HepG2 (cell line): Measurements from ENCODE around the gene TRIM10. TPM values are rescaled to one million over a fixed set of nuclear protein-coding genes. Genes with fewer than 3 reads are reported as not detected.
A peak's percentile ranks its signal among the peaks of the same experiment; 100 is the strongest.

Experiments
- ATF1 ChIP-seq: IDR thresholded peaks from 2 replicates; pipeline ENCODE4 v1.6.1; 2016; ENCODE audit warnings: mild to moderate bottlenecking, control low read depth
- ATF7 ChIP-seq, 2 experiments: fragments of 450-650 bp in 1 of 2; sonication (generic) in 1 of 2; formaldehyde crosslinking in 1 of 2; IDR thresholded peaks; 2 replicates each; pipeline versions ENCODE4 v1.4.0 to v1.6.1; 2016 to 2020; ENCODE audit warnings: antibody characterized with exemption in 1 of 2, mild to moderate bottlenecking in 1 of 2, missing genetic modification reagents in 1 of 2
- CBX2 ChIP-seq, 2 experiments: fragments of 200-600 bp in 1 of 2; sonication (generic); formaldehyde crosslinking in 1 of 2; IDR thresholded peaks; 2 replicates each; pipeline versions ENCODE4 v1.7.0 to v1.8.1; 2018 to 2022; ENCODE audit warnings: low read depth in 2 of 2, low read length in 1 of 2, mild to moderate bottlenecking in 1 of 2, missing genetic modification reagents in 1 of 2
- CBX5 ChIP-seq: sonication (generic); formaldehyde crosslinking; IDR thresholded peaks from 2 replicates; pipeline ENCODE4 v1.4.0; 2020; ENCODE audit warnings: missing genetic modification reagents, borderline replicate concordance
- CENPBD1 ChIP-seq: sonication (generic); formaldehyde crosslinking; IDR thresholded peaks from 2 replicates; pipeline ENCODE4 v1.8.0; 2022; ENCODE audit warnings: missing genetic modification reagents, low read depth, mild to moderate bottlenecking, borderline replicate concordance
- DRAP1 ChIP-seq: IDR thresholded peaks from 2 replicates; pipeline ENCODE4 v1.6.1; 2016; ENCODE audit warnings: missing genetic modification reagents, missing compliant biosample characterization
- FOXK1 ChIP-seq: sonication (generic); formaldehyde crosslinking; IDR thresholded peaks from 2 replicates; pipeline ENCODE4 v1.4.0; 2020; ENCODE audit warnings: low read depth, missing genetic modification reagents, borderline replicate concordance
- FOXP1 ChIP-seq, 2 experiments: fragments of 450-650 bp in 1 of 2; IDR thresholded peaks; 2 replicates each; pipeline ENCODE4 v1.6.1; 2017 to 2018; ENCODE audit warnings: antibody characterized with exemption in 1 of 2
- HNRNPH1 ChIP-seq: fragments of 200-400 bp; formaldehyde crosslinking; optimal IDR thresholded peaks from 2 replicates; pipeline ENCODE3; 2017; ENCODE audit warnings: mild to moderate bottlenecking, low read depth, low read length
- KMT2A ChIP-seq: sonication (generic); formaldehyde crosslinking; IDR thresholded peaks from 2 replicates; pipeline ENCODE4 v1.4.0; 2020; ENCODE audit warnings: missing genetic modification reagents
- NFRKB ChIP-seq: fragments of 450-650 bp; IDR thresholded peaks from 2 replicates; pipeline ENCODE4 v1.6.1; 2017
- SAP130 ChIP-seq: IDR thresholded peaks from 2 replicates; pipeline ENCODE4 v1.6.1; 2016; ENCODE audit warnings: low read depth
- SNRNP70 ChIP-seq: fragments of 200-400 bp; formaldehyde crosslinking; IDR thresholded peaks from 2 replicates; pipeline ENCODE4 v1.6.1; 2017; ENCODE audit warnings: mild to moderate bottlenecking, low read depth, low read length, moderate library complexity
- SSRP1 ChIP-seq: IDR thresholded peaks from 2 replicates; pipeline ENCODE4 v1.6.1; 2016; ENCODE audit warnings: control low read depth
- STAG1 ChIP-seq: sonication (generic); formaldehyde crosslinking; IDR thresholded peaks from 2 replicates; pipeline ENCODE4 v1.4.0; 2020; ENCODE audit warnings: missing genetic modification reagents
- TFDP1 ChIP-seq: IDR thresholded peaks from 2 replicates; pipeline ENCODE4 v1.6.1; 2016; ENCODE audit warnings: missing compliant biosample characterization, missing genetic modification reagents, borderline replicate concordance
- ZIK1 ChIP-seq: sonication (generic); formaldehyde crosslinking; IDR thresholded peaks from 2 replicates; pipeline ENCODE4 v1.5.0; 2020; ENCODE audit warnings: mild to moderate bottlenecking, low read depth, missing genetic modification reagents, borderline replicate concordance
- ZNF256 ChIP-seq: sonication (generic); formaldehyde crosslinking; conservative IDR thresholded peaks from 2 replicates; pipeline ENCODE4 v1.4.0; 2020; ENCODE audit warnings: missing genetic modification reagents
- ZNF275 ChIP-seq: sonication (generic); formaldehyde crosslinking; IDR thresholded peaks from 2 replicates; pipeline ENCODE4 v1.8.0; 2022; ENCODE audit warnings: missing genetic modification reagents, mild to moderate bottlenecking, inconsistent platforms, borderline replicate concordance
- ZNF34 ChIP-seq: sonication (generic); formaldehyde crosslinking; IDR thresholded peaks from 2 replicates; pipeline ENCODE4 v1.4.0; 2020; ENCODE audit warnings: mild to moderate bottlenecking, missing genetic modification reagents, borderline replicate concordance
- ZNF430 ChIP-seq: sonication (generic); formaldehyde crosslinking; IDR thresholded peaks from 2 replicates; pipeline ENCODE4 v1.9.0; 2021; ENCODE audit warnings: mild to moderate bottlenecking, missing genetic modification reagents
- ZNF629 ChIP-seq: sonication (generic); formaldehyde crosslinking; conservative IDR thresholded peaks from 2 replicates; pipeline ENCODE4 v1.5.0; 2020; ENCODE audit warnings: missing genetic modification reagents
- ZNF678 ChIP-seq: sonication (generic); formaldehyde crosslinking; IDR thresholded peaks from 2 replicates; pipeline ENCODE4 v1.4.0; 2020; ENCODE audit warnings: mild to moderate bottlenecking, missing genetic modification reagents
- polyA plus RNA-seq, 8 experiments: library from polyadenylated mRNA; depleted of rRNA in 3 of 8; stranded (reverse) in 7 of 8; unstranded in 1 of 8; fragments of >200 nt; fragmentation: Illumina TruSeq in 4 of 8; extraction: Trizol in 4 of 8; gene quantifications; 2 replicates each; pipeline versions ENCODE4 v1.2.1 to v1.2.3, GENCODE V29; 2011 to 2016; ENCODE audit warnings: low read depth in 4 of 8, missing spikeins in 1 of 8, mixed read lengths in 1 of 8; ENCODE audit not compliant: insufficient read depth in 1 of 8
- total RNA-seq, 5 experiments: library from RNA; depleted of rRNA; stranded (reverse); fragments of >200 nt; fragmentation: Illumina TruSeq; extraction: Trizol; gene quantifications; 2 replicates each; pipeline ENCODE4 v1.2.3, GENCODE V29; 2016; ENCODE audit warnings: low read depth in 1 of 5

Gene TRIM10
- total and polyA plus RNA-seq, 2 of the 13 experiments (the other 11 are each of a cell fraction or from before 2014, with no cell fraction given), result 4.1 to 6.8 TPM

- no peak for TF ChIP-seq ZNF678 (CRISPR knock-in tag)
- 0 out of 2 replicates have a peak, but pooled peaks have one; percentile 26 for TF ChIP-seq SSRP1 (CRISPR knock-in tag)
- TF ChIP-seq CBX5 (CRISPR knock-in tag), result peak; percentile 74; the same call in 1 of the 2 replicates
- no peak for TF ChIP-seq ZNF629
- TF ChIP-seq NFRKB, result no peak
- TF ChIP-seq ZNF34 (CRISPR knock-in tag), result peak; percentile 74; the same call in 1 of the 2 replicates
- TF ChIP-seq ATF1 (CRISPR knock-in tag), result no peak
- TF ChIP-seq ZNF256 (CRISPR knock-in tag), result no peak
- peak; percentile 81 for TF ChIP-seq SAP130 (CRISPR knock-in tag)
- TF ChIP-seq ATF7 (IDR thresholded peaks at IDR 0.05), result no peak
- no peak for TF ChIP-seq ATF7 (CRISPR knock-in tag; IDR thresholded peaks at IDR 0.05)
- TF ChIP-seq FOXK1, result peak; percentile 74; the same call in 1 of the 2 replicates
- no peak for TF ChIP-seq FOXP1 (IDR thresholded peaks at IDR 0.05)
- peak; percentile 40; the same call in 1 of the 2 replicates for TF ChIP-seq FOXP1 (CRISPR knock-in tag; IDR thresholded peaks at IDR 0.05)
- no peak for TF ChIP-seq ZNF275
- TF ChIP-seq CENPBD1 (CRISPR knock-in tag), result 0 out of 2 replicates have a peak, but pooled peaks have one; percentile 50
- no peak for TF ChIP-seq ZNF430
- no peak for TF ChIP-seq HNRNPH1
- TF ChIP-seq STAG1 (CRISPR knock-in tag), result peak; percentile 91
- TF ChIP-seq TFDP1 (CRISPR knock-in tag), result no peak; the same call in 1 of the 2 replicates
- TF ChIP-seq ZIK1 (CRISPR knock-in tag), result no peak
- TF ChIP-seq KMT2A (CRISPR knock-in tag), result peak; percentile 67; the same call in 1 of the 2 replicates
- peak; percentile 54; the same call in 1 of the 2 replicates for TF ChIP-seq DRAP1 (CRISPR knock-in tag)
- TF ChIP-seq CBX2 (IDR thresholded peaks at IDR 0.05; ENCODE audit: low read depth, low read length), result no peak
- 0 out of 2 replicates have a peak, but pooled peaks have one; percentile 38 for TF ChIP-seq CBX2 (CRISPR knock-in tag; IDR thresholded peaks at IDR 0.05; ENCODE audit: low read depth)
- no peak for TF ChIP-seq SNRNP70
Observed at GRCh38 chr6:30102970-30103871, 57.8 kb downstream of the TRIM10 start (continued).
